HAP-1 (cell line): ENCODE measurements around the gene PRR16.
A peak's percentile ranks its signal among the peaks of the same experiment; 100 is the strongest.
"Not testable (repeated sequence)": the region's sequence is repeated elsewhere in the genome, so short reads cannot be mapped to it uniquely, and the experiment has no call there.

Experiments used
- DNase-seq, 2 experiments: peaks; one replicate each; pipeline ENCODE4 v3.0.0-alpha.2; 2016 to 2020; ENCODE audit warnings: low spot score in 2 of 2
- H3K27me3 ChIP-seq: fragments of 250-450 bp; sonication (Bioruptor Pico); 2 replicates; pipeline ENCODE4 v1.5.1; 2020; ENCODE audit warnings: low read depth, mild to moderate bottlenecking, moderate library complexity
- H3K36me3 ChIP-seq: fragments of 250-450 bp; sonication (Bioruptor Pico); replicated peaks from 2 replicates; pipeline ENCODE4 v1.5.1; 2020; ENCODE audit warnings: mild to moderate bottlenecking
- H3K4me1 ChIP-seq: fragments of 250-450 bp; sonication (Bioruptor Pico); 2 replicates; pipeline ENCODE4 v1.5.1; 2020; ENCODE audit warnings: mild to moderate bottlenecking
- H3K4me3 ChIP-seq: fragments of 250-450 bp; sonication (Bioruptor Pico); 2 replicates; pipeline ENCODE4 v1.5.1; 2020; ENCODE audit warnings: mild to moderate bottlenecking, moderate library complexity
- H3K9me3 ChIP-seq: fragments of 250-450 bp; sonication (Bioruptor Pico); 2 replicates; pipeline ENCODE4 v1.5.1; 2020; ENCODE audit warnings: mild to moderate bottlenecking, moderate library complexity
- in situ Hi-C: fragments of 300-500 bp; cut with MboI; formaldehyde crosslinking; loops from 3 replicates; pipeline ENCODE4 v1.14.3; 2020; ENCODE audit warnings: low sequenced_read_pairs, inconsistent platforms, mixed read lengths

PRR16 gene

GRCh38 chr5:120690621-120691407, 226.7 kb downstream of the PRR16 start:
- no peaks in the 10 kb centered on the region for H3K36me3 ChIP-seq
- DNase-seq = no peak
- in situ Hi-C loops = no loop called here
- H3K4me3 ChIP-seq = no peak overlapping the region
- H3K4me1 ChIP-seq = peaks cover 10% of the 10 kb centered on the region
- H3K9me3 ChIP-seq = no peaks in the 10 kb centered on the region
- no peaks in the 10 kb centered on the region for H3K27me3 ChIP-seq

GRCh38 chr5:120692325-120692724, 228.2 kb downstream of the PRR16 start:
- Histone ChIP-seq H3K9me3 (no peaks in the 10 kb centered on the region), H3K27me3 (no peaks in the 10 kb centered on the region), H3K36me3 (no peaks in the 10 kb centered on the region), H3K4me3 (no peak overlapping the region), H3K4me1 (peaks cover 10% of the 10 kb centered on the region)
- in situ Hi-C loops = no loop called here
- no peak for DNase-seq

GRCh38 chr5:120695368-120695880, 231.3 kb downstream of the PRR16 start:
- Histone ChIP-seq H3K36me3 (no peaks in the 10 kb centered on the region), H3K4me1 (peaks cover 10% of the 10 kb centered on the region), H3K4me3 (no peak overlapping the region), H3K27me3 (no peaks in the 10 kb centered on the region), H3K9me3 (no peaks in the 10 kb centered on the region)
- no peak for DNase-seq
- in situ Hi-C loops = no loop called here

- DNase-seq = no peak
These were observed 233.0 kb downstream of the PRR16 start for GRCh38 chr5:120697147-120697546.

GRCh38 chr5:120697670-120698327, 233.7 kb downstream of the PRR16 start:
- DNase-seq, H3K9me3 ChIP-seq, H3K4me3 ChIP-seq, H3K36me3 ChIP-seq, in situ Hi-C loops, H3K27me3 ChIP-seq, H3K4me1 ChIP-seq: not testable (repeated sequence)

More at GRCh38 chr5:120697147-120697546, 233.0 kb downstream of the PRR16 start:
- no peaks in the 10 kb centered on the region for H3K36me3 ChIP-seq
- no peaks in the 10 kb centered on the region for H3K4me1 ChIP-seq
- H3K4me3 ChIP-seq = no peak overlapping the region
- no peaks in the 10 kb centered on the region for H3K27me3 ChIP-seq
- in situ Hi-C loops = no loop called here
- no peaks in the 10 kb centered on the region for H3K9me3 ChIP-seq

- H3K27me3 ChIP-seq, in situ Hi-C loops, DNase-seq, H3K36me3 ChIP-seq, H3K4me3 ChIP-seq, H3K9me3 ChIP-seq: not testable (repeated sequence)
- H3K4me1 ChIP-seq = peaks cover 19% of the 10 kb centered on the region
These were observed 236.6 kb downstream of the PRR16 start for GRCh38 chr5:120700653-120701052.

- DNase-seq = peak; percentile 21 to 44
- H3K36me3 ChIP-seq, in situ Hi-C loops, H3K27me3 ChIP-seq, H3K9me3 ChIP-seq: not testable (repeated sequence)
- H3K4me1 ChIP-seq = peaks cover 32% of the 10 kb centered on the region
- H3K4me3 ChIP-seq = peak overlapping the region; percentile 9; the same call in 1 of the 2 replicates
These were observed 238.9 kb downstream of the PRR16 start for GRCh38 chr5:120702817-120703538.

- in situ Hi-C loops = no loop called here
- DNase-seq = peak; percentile 73 to 97
- no peaks in the 10 kb centered on the region for H3K36me3 ChIP-seq
- H3K4me3 ChIP-seq = no peak overlapping the region
- no peaks in the 10 kb centered on the region for H3K27me3 ChIP-seq
- no peaks in the 10 kb centered on the region for H3K9me3 ChIP-seq
- peaks cover 32% of the 10 kb centered on the region for H3K4me1 ChIP-seq
These were observed 240.0 kb downstream of the PRR16 start for GRCh38 chr5:120703918-120704587.

- Histone ChIP-seq H3K27me3 (no peaks in the 10 kb centered on the region), H3K9me3 (no peaks in the 10 kb centered on the region), H3K4me3 (no peak overlapping the region), H3K36me3 (no peaks in the 10 kb centered on the region), H3K4me1 (peaks cover 32% of the 10 kb centered on the region)
- peak; percentile 19 to 93 for DNase-seq
- in situ Hi-C loops = no loop called here
These were observed 242.8 kb downstream of the PRR16 start for GRCh38 chr5:120706877-120707276.

- Histone ChIP-seq H3K27me3 (no peaks in the 10 kb centered on the region), H3K36me3 (no peaks in the 10 kb centered on the region)
- in situ Hi-C loops = no loop called here
These were observed 253.3 kb downstream of the PRR16 start for GRCh38 chr5:120717381-120717780.

GRCh38 chr5:120730214-120730613, 266.1 kb downstream of the PRR16 start:
- no peak overlapping the region for H3K4me3 ChIP-seq
- peaks cover 2% of the 10 kb centered on the region; the same call in 1 of the 2 replicates for H3K4me1 ChIP-seq
- DNase-seq = no peak
- no peaks in the 10 kb centered on the region for H3K9me3 ChIP-seq
- H3K27me3 ChIP-seq = no peaks in the 10 kb centered on the region
- no peaks in the 10 kb centered on the region for H3K36me3 ChIP-seq
- in situ Hi-C loops = no loop called here

More at GRCh38 chr5:120717381-120717780, 253.3 kb downstream of the PRR16 start:
- Histone ChIP-seq H3K4me3 (no peak overlapping the region), H3K9me3 (no peaks in the 10 kb centered on the region), H3K4me1 (no peaks in the 10 kb centered on the region)
- DNase-seq = no peak

GRCh38 chr5:120734033-120734432, 269.9 kb downstream of the PRR16 start:
- DNase-seq = no peak
- no peaks in the 10 kb centered on the region for H3K27me3 ChIP-seq
- H3K4me3 ChIP-seq = no peak overlapping the region
- in situ Hi-C loops = no loop called here
- no peaks in the 10 kb centered on the region for H3K36me3 ChIP-seq
- no peaks in the 10 kb centered on the region for H3K9me3 ChIP-seq
- H3K4me1 ChIP-seq = no peaks in the 10 kb centered on the region

- H3K36me3 ChIP-seq = no peaks in the 10 kb centered on the region
- in situ Hi-C loops = no loop called here
- H3K4me3 ChIP-seq = no peak overlapping the region
- no peak for DNase-seq
- H3K9me3 ChIP-seq = no peaks in the 10 kb centered on the region
- no peaks in the 10 kb centered on the region for H3K4me1 ChIP-seq
- H3K27me3 ChIP-seq = no peaks in the 10 kb centered on the region
These were observed 271.0 kb downstream of the PRR16 start for GRCh38 chr5:120735076-120735475.
